ENCODE measurements around the gene LRRK1.

The LRRK1 gene

GRCh38 chr15:101027920-101028319 is 108.8 kb downstream of the LRRK1 start:
- no peaks in the 10 kb centered on the region for H3K27me3 ChIP-seq (ENCODE audit: insufficient read depth, low read length, poor library complexity)
- ATAC-seq (ENCODE audit: insufficient read depth, low read depth) = no peak
- no peaks in the 10 kb centered on the region for H3K4me1 ChIP-seq (ENCODE audit: insufficient read depth, low read length)
- no peaks in the 10 kb centered on the region for H4K20me1 ChIP-seq (ENCODE audit: insufficient read depth, low read length)
- H3K9ac ChIP-seq (ENCODE audit: low read depth, low read length) = no peak overlapping the region
- H3K36me3 ChIP-seq (ENCODE audit: insufficient read depth, low read length) = no peaks in the 10 kb centered on the region
- DNase-seq = no peak
- H3K79me2 ChIP-seq (ENCODE audit: insufficient read depth, low read length) = no peaks in the 10 kb centered on the region
- H3K4me3 ChIP-seq (ENCODE audit: low read depth in 1 of 2, low read length in 2 of 2) = no peak overlapping the region
- H3K27ac ChIP-seq (ENCODE audit: low read length) = no peak overlapping the region
- H3K9me3 ChIP-seq (ENCODE audit: insufficient read depth, low read length, severe bottlenecking) = no peaks in the 10 kb centered on the region
- no peak overlapping the region for H2AFZ ChIP-seq (ENCODE audit: low read depth, low read length)
- no peak overlapping the region for H3K4me2 ChIP-seq (ENCODE audit: insufficient read depth, low read length)
- TF ChIP-seq EZH2 (IDR thresholded peaks at IDR 0.05; ENCODE audit: borderline replicate concordance, low read depth, low read length, severe bottlenecking) (no peak), CTCF (IDR thresholded peaks at IDR 0.05; ENCODE audit: borderline replicate concordance, extremely low read depth, low read length, poor library complexity, severe bottlenecking) (no peak)

DNA sequence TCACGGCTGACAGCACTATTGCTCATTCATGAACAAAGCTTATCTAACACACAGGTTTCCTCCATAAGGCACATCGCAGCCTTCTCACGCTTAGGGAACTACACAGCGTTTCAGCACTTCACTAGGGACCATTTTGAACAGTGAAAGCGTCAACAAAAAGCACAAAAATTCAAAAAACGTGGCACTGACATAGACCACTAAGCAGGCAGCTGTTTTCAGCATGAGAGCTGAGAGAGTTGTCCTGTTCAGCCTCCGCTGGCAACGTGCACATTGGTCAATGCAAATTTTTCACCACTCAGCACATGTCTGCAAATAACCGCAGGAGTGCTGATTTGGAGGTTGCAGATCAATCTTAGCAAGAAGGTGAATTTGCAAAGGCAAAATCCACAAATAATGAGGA is 109.2 kb downstream of the LRRK1 start:
- Histone ChIP-seq H3K9ac (ENCODE audit: low read depth, low read length) (no peak overlapping the region), H3K4me3 (ENCODE audit: low read depth in 1 of 2, low read length in 2 of 2) (no peak overlapping the region), H4K20me1 (ENCODE audit: insufficient read depth, low read length) (no peaks in the 10 kb centered on the region), H3K9me3 (ENCODE audit: insufficient read depth, low read length, severe bottlenecking) (no peaks in the 10 kb centered on the region), H3K4me2 (ENCODE audit: insufficient read depth, low read length) (no peak overlapping the region), H3K36me3 (ENCODE audit: insufficient read depth, low read length) (no peaks in the 10 kb centered on the region), H3K27ac (ENCODE audit: low read length) (no peak overlapping the region), H2AFZ (ENCODE audit: low read depth, low read length) (no peak overlapping the region), H3K27me3 (ENCODE audit: insufficient read depth, low read length, poor library complexity) (no peaks in the 10 kb centered on the region), H3K4me1 (ENCODE audit: insufficient read depth, low read length) (no peaks in the 10 kb centered on the region), H3K79me2 (ENCODE audit: insufficient read depth, low read length) (no peaks in the 10 kb centered on the region)
- TF ChIP-seq CTCF (IDR thresholded peaks at IDR 0.05; ENCODE audit: borderline replicate concordance, extremely low read depth, low read length, poor library complexity, severe bottlenecking) (no peak), EZH2 (IDR thresholded peaks at IDR 0.05; ENCODE audit: borderline replicate concordance, low read depth, low read length, severe bottlenecking) (no peak)
- DNase-seq = no peak
- ATAC-seq (ENCODE audit: insufficient read depth, low read depth) = no peak

GRCh38 chr15:101028772-101029438 is 109.7 kb downstream of the LRRK1 start:
- Histone ChIP-seq H3K4me2 (ENCODE audit: insufficient read depth, low read length) (no peak overlapping the region), H3K9ac (ENCODE audit: low read depth, low read length) (no peak overlapping the region), H3K36me3 (ENCODE audit: insufficient read depth, low read length) (no peaks in the 10 kb centered on the region), H2AFZ (ENCODE audit: low read depth, low read length) (no peak overlapping the region), H3K27ac (ENCODE audit: low read length) (no peak overlapping the region), H3K9me3 (ENCODE audit: insufficient read depth, low read length, severe bottlenecking) (no peaks in the 10 kb centered on the region), H4K20me1 (ENCODE audit: insufficient read depth, low read length) (no peaks in the 10 kb centered on the region), H3K4me3 (ENCODE audit: low read depth in 1 of 2, low read length in 2 of 2) (no peak overlapping the region), H3K79me2 (ENCODE audit: insufficient read depth, low read length) (no peaks in the 10 kb centered on the region), H3K4me1 (ENCODE audit: insufficient read depth, low read length) (no peaks in the 10 kb centered on the region), H3K27me3 (ENCODE audit: insufficient read depth, low read length, poor library complexity) (no peaks in the 10 kb centered on the region)
- TF ChIP-seq EZH2 (IDR thresholded peaks at IDR 0.05; ENCODE audit: borderline replicate concordance, low read depth, low read length, severe bottlenecking) = no peak
- ATAC-seq (ENCODE audit: insufficient read depth, low read depth) = no peak
- DNase-seq = no peak

GRCh38 chr15:101029971-101030661 is 111.0 kb downstream of the LRRK1 start:
- no peak overlapping the region for H3K4me2 ChIP-seq (ENCODE audit: insufficient read depth, low read length)
- H4K20me1 ChIP-seq (ENCODE audit: insufficient read depth, low read length) = no peaks in the 10 kb centered on the region
- DNase-seq = no peak
- no peak for ATAC-seq (ENCODE audit: insufficient read depth, low read depth)
- H3K79me2 ChIP-seq (ENCODE audit: insufficient read depth, low read length) = no peaks in the 10 kb centered on the region
- no peak overlapping the region for H2AFZ ChIP-seq (ENCODE audit: low read depth, low read length)
- H3K4me1 ChIP-seq (ENCODE audit: insufficient read depth, low read length) = no peaks in the 10 kb centered on the region
- H3K27ac ChIP-seq (ENCODE audit: low read length) = no peak overlapping the region
- TF ChIP-seq EZH2 (IDR thresholded peaks at IDR 0.05; ENCODE audit: borderline replicate concordance, low read depth, low read length, severe bottlenecking) (no peak), CTCF (IDR thresholded peaks at IDR 0.05; ENCODE audit: borderline replicate concordance, extremely low read depth, low read length, poor library complexity, severe bottlenecking) (no peak)
- H3K9ac ChIP-seq (ENCODE audit: low read depth, low read length) = no peak overlapping the region
- H3K36me3 ChIP-seq (ENCODE audit: insufficient read depth, low read length) = no peaks in the 10 kb centered on the region
- no peaks in the 10 kb centered on the region for H3K27me3 ChIP-seq (ENCODE audit: insufficient read depth, low read length, poor library complexity)
- H3K9me3 ChIP-seq (ENCODE audit: insufficient read depth, low read length, severe bottlenecking) = no peaks in the 10 kb centered on the region
- no peak overlapping the region for H3K4me3 ChIP-seq (ENCODE audit: low read depth in 1 of 2, low read length in 2 of 2)
